OCI-LY7 (cell line): ENCODE data around the gene PPP6R3.
A peak's percentile ranks its signal among the peaks of the same experiment; 100 is the strongest.

Experiments
- CTCF ChIP-seq: fragments of 200-600 bp; sonication (generic); conservative IDR thresholded peaks from 2 replicates; pipeline ENCODE4 v1.5.1; 2014; ENCODE audit warnings: mild to moderate bottlenecking, antibody characterized with exemption, low read length, moderate library complexity, mixed read lengths
- EZH2phosphoT487 ChIP-seq: fragments of 200-600 bp; sonication (generic); IDR thresholded peaks from 2 replicates; pipeline ENCODE4 v1.6.1; 2018; ENCODE audit warnings: low read depth, borderline replicate concordance, mild to moderate bottlenecking, mixed run types, antibody characterized with exemption, low read length, moderate library complexity, mixed read lengths

GRCh38 chr11:68632802-68633201 lies 172.2 kb downstream of the PPP6R3 start:
- TF ChIP-seq CTCF (peak; percentile 92), EZH2phosphoT487 (no peak)
